SK-MEL-5 (cell line): ENCODE measurements around the gene VWA5A. TPM values are rescaled to one million over a fixed set of nuclear protein-coding genes. Genes with fewer than 3 reads are reported as not detected.

Source experiments
- DNase-seq: peaks from one replicate; pipeline ENCODE4 v3.0.0-alpha.2; 2016; ENCODE audit warnings: low read depth, low spot score
- in situ Hi-C: cut with HindIII; loops from 2 replicates; pipeline ENCODE4 v1.10.0; 2016; ENCODE audit warnings: low sequenced_read_pairs, high pct_unique_total_duplicates, low pct_unique_long_range_greater_than_20kb
- total RNA-seq: library from RNA; depleted of rRNA; stranded (reverse); fragments of >200 nt; shearing (Covaris generic); gene quantifications from 2 replicates; pipeline ENCODE4 v1.2.3, GENCODE V29; 2014; rRNA removed

The VWA5A gene
- total RNA-seq, 1 experiment from 2014 or later = 5.2 TPM

DNA sequence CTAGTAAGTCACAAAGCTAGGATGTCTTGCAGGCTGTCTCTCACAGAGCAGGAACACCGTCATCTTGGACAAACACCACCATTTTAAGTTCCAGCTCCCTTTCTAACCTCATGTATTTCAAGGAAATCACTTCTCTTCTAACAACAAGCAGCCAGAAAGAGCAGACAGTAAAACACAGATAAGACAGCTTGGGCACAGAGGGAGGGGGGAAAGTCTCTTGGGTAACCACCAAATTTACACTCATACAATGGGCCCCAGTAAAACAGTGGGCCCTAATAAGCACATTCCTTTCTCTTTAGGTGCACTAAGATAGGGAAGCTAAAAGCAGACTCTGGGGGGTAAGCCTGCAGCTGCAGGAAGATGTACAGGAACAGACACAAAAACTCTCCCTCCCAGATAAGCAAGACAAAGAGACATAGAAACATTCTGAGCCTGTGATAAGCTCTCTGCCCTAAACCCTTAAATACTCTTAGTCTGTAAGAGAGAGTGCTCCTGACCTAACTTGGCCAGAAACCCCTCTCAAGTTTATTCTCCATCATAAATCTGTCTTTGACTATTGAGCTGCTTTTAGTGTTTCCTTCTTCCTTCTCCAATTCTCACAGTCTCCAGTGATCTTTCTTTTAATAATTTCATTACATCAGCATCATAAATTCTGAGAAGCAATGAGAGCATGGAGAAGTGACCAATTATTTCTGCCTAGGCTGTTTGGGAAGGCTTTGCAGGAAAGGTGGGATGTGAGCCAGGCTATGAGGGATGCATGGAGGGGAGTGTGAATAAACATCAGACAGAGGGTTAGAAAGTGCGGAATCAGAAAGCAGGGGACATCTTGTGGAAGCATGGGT is 75.3 kb downstream of the VWA5A start:
- in situ Hi-C loops = no loop called here
- no peak for DNase-seq

DNA sequence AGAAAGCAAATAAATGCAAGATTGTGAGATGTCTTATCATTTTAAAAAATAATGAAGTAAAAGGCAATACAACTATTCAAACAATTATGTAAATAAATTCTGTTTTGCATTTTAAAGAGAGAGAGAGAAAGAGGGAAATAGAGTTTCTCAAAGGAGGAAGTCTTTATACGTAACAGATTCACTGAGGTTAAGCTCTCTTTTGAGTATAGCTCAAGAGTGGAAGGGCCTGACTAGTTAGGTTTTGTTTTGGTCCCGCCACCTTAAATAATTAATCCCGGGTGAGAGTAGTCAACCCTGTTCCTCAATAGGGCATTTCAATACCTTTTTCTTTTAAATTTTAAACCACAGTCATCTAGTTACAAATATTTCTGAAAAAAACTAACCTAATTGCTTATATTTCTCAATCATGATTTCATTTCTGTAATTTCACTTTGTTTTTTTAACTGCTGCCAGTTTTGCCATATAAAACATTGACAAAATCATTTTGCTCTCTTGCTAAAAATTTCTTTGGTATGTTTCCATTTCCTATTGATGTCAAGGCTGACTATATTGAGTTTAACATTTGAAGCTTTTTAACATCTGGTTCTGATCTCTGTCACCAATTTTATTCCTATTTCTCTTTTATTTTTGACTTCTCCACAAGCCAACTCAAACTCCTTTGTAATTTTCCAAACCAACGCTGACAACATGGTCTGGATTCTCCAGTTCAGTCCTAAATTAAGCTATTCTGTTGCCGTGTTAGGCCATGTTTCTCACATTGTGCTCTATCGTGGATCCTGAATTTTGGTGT is 78.2 kb downstream of the VWA5A start:
- DNase-seq = no peak
- in situ Hi-C loops = no loop called here

DNA sequence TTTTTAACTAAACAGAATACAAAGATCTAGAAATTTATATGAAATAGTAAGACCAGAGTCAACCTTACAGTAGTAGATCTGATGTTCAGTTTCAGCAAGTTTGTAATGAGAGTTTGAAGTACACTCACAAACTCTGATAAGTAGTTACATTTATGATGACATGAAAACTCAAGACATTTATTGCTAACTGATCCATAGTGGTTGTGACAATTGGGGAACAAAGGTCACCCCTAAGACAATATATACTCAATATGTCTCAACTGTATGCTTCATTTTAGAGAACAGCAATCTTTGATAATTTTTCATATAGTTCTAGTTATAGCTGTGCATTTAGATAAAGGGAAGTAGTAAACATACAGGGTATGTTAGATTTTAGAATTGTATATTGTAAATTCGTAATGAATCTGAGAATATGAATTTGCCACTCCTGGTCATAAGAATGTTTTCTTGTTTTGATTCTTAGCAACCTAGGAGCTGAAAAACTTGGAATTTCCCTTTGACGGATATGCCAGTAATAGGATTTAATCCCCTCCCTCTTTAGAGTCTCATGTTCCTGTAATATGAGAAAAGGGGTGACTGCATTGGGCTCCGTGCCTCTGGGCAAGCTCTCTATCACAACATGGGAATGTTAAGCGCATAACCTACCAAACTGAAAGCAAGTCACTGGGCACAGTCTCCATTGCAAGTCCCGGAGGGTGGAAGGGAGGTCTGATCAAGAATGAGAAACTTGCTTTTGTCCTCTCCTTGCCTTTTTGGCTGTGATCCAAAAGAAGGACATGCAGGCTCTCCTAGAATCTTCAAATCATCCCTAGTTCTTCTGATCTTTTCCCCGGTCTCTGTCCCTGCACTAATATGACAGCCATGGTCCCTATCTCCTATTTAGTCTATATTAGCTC is 79.3 kb downstream of the VWA5A start:
- DNase-seq = no peak
- in situ Hi-C loops = no loop called here

DNA sequence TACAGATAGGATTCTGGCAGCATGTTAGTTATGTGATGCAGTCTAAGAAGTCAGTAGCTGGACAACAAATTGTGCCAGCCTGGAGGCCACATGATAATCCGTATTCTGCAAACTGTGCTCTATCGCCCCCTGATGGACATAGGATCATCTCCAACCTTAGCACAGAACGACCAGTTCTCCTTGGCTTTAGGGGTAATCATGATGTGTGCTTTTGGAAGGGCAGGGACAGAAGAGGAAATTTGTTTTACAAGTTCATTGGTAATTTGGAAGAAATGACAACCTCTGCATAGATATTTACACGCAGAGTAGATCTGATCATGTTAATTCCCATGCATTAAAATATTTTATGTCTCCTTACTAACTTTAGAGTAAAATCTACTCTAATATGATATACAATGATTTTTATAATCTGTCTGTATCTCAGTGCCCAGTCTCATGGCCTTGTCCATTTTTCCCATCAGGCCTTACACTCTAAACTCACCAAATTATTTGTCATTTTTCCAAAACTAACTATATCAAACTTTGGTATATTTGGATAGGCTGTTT is 80.0 kb downstream of the VWA5A start:
- in situ Hi-C loops = no loop called here

More for the DNA sequence above, 80.0 kb downstream of the VWA5A start:
- DNase-seq = peak; percentile 76

Other genes with a start within 250 kb of the VWA5A start
- gene TMEM225, start 229.8 kb upstream of the VWA5A start, total RNA-seq = not detected in 2 replicates
- gene OR8D4, start 213.3 kb upstream of the VWA5A start, total RNA-seq = not detected in 2 replicates
- not detected in 2 replicates for gene OR4D5, start 175.8 kb upstream of the VWA5A start, total RNA-seq
- not detected in 2 replicates for gene OR6T1, start 171.6 kb upstream of the VWA5A start, total RNA-seq
- gene OR10S1, start 137.7 kb upstream of the VWA5A start, total RNA-seq = not detected in 2 replicates
- gene OR10G6, start 120.3 kb upstream of the VWA5A start, total RNA-seq = not detected in 2 replicates
- gene OR10G4, start 102.5 kb upstream of the VWA5A start, total RNA-seq = not detected in 2 replicates
- gene OR10G9, start 92.4 kb upstream of the VWA5A start, total RNA-seq = not detected in 2 replicates
- gene OR10G8, start 88.7 kb upstream of the VWA5A start, total RNA-seq = not detected in 2 replicates
- gene OR10G7, start 74.1 kb upstream of the VWA5A start, total RNA-seq = not detected in 2 replicates
- not detected in 2 replicates for gene OR10D3, start 67.9 kb downstream of the VWA5A start, total RNA-seq
- not detected in 2 replicates for gene OR8G1, start 125.6 kb downstream of the VWA5A start, total RNA-seq
- gene OR8G5, start 140.9 kb downstream of the VWA5A start, total RNA-seq = not detected in 2 replicates
- gene OR8D1, start 198.5 kb downstream of the VWA5A start, total RNA-seq = not detected in 2 replicates
- gene OR8D2, start 204.7 kb downstream of the VWA5A start, total RNA-seq = not detected in 2 replicates